ENCODE measurements around the gene PFKFB3.

DNA sequence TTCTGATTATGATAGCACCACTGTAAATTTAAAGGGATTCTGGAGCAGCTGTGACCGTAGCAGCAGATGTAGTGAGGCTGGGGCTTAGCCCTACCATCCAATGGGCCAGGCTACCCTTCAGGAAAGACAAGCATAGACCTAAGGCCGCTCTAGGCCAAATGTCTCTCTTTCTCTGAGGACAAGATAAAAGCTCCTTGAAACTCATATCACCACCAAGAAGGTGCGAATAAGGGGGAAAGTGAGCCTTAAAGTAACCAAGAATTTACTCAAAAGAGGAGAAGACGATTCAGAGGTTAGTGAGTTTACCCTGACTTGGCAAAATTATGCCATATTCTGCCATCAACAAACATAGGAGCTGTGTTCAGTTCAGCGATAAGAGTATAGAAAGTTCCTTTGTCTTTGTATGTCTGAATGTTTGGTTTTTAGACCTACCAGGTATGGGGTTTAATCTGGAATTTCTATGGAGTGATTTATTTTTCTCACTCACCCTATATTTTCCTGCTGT lies 79.8 kb downstream of the PFKFB3 start:
- TF ChIP-seq TAF1 (IDR thresholded peaks at IDR 0.05; ENCODE audit: low read depth) (no peak), CEBPB (IDR thresholded peaks at IDR 0.05) (no peak), YY1 (IDR thresholded peaks at IDR 0.05; ENCODE audit: low read depth) (no peak), EP300 (IDR thresholded peaks at IDR 0.05; ENCODE audit: borderline replicate concordance) (no peak), RAD21 (IDR thresholded peaks at IDR 0.05; ENCODE audit: low read depth) (no peak), NFIC (IDR thresholded peaks at IDR 0.05) (no peak), TEAD4 (IDR thresholded peaks at IDR 0.05) (no peak), CREB1 (IDR thresholded peaks at IDR 0.05; ENCODE audit: low read depth) (no peak), FOXM1 (IDR thresholded peaks at IDR 0.05; ENCODE audit: borderline replicate concordance, low read depth) (no peak), EGR1 (IDR thresholded peaks at IDR 0.05) (no peak), TCF12 (IDR thresholded peaks at IDR 0.05; ENCODE audit: low read depth) (no peak)
- TF ChIP-seq, protein P1, sequence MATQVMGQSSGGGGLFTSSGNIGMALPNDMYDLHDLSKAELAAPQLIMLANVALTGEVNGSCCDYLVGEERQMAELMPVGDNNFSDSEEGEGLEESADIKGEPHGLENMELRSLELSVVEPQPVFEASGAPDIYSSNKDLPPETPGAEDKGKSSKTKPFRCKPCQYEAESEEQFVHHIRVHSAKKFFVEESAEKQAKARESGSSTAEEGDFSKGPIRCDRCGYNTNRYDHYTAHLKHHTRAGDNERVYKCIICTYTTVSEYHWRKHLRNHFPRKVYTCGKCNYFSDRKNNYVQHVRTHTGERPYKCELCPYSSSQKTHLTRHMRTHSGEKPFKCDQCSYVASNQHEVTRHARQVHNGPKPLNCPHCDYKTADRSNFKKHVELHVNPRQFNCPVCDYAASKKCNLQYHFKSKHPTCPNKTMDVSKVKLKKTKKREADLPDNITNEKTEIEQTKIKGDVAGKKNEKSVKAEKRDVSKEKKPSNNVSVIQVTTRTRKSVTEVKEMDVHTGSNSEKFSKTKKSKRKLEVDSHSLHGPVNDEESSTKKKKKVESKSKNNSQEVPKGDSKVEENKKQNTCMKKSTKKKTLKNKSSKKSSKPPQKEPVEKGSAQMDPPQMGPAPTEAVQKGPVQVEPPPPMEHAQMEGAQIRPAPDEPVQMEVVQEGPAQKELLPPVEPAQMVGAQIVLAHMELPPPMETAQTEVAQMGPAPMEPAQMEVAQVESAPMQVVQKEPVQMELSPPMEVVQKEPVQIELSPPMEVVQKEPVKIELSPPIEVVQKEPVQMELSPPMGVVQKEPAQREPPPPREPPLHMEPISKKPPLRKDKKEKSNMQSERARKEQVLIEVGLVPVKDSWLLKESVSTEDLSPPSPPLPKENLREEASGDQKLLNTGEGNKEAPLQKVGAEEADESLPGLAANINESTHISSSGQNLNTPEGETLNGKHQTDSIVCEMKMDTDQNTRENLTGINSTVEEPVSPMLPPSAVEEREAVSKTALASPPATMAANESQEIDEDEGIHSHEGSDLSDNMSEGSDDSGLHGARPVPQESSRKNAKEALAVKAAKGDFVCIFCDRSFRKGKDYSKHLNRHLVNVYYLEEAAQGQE (IDR thresholded peaks at IDR 0.05; ENCODE audit: low read depth): no peak
- TF ChIP-seq, protein P2, sequence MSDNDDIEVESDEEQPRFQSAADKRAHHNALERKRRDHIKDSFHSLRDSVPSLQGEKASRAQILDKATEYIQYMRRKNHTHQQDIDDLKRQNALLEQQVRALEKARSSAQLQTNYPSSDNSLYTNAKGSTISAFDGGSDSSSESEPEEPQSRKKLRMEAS (IDR thresholded peaks at IDR 0.05): no peak
